Measurements from ENCODE around the gene RBM8A. TPM values are rescaled to one million over a fixed set of nuclear protein-coding genes. Genes with fewer than 3 reads are reported as not detected.
"Not testable (repeated sequence)": the region's sequence is repeated elsewhere in the genome, so short reads cannot be mapped to it uniquely, and the experiment has no call there.

Gene RBM8A
- total and polyA plus RNA-seq, 2 experiments from 2014 or later: 282 to 289 TPM

DNA sequence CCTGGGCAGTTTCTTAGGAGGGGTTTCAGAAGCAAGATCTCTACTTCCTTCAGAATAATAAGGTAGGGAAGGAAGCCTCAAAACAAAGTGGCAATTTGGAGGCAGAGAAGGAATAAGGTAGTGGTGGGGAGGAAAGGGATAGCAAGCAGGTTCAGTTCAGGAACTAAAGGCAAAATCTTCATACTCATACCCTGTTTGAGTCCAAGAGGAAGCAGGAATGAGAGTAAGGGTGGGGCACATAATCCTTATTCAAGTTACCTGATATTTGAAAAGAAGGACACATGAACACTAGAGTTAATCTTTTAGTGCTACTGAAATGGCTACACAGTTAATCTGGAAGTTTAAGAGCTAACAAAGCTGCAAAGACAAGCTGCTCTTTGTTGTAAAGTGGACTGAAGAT, 8.4 kb upstream of the RBM8A start:
- peaks cover 25% of the 10 kb centered on the region for H3K36me3 ChIP-seq
- H3K4me1 ChIP-seq (ENCODE audit: low read depth): peaks cover 4% of the 10 kb centered on the region
- H3K27ac ChIP-seq: no peak overlapping the region
- H3K4me3 ChIP-seq: no peak overlapping the region
- DNase-seq (ENCODE audit: low read depth in 1 of 2, low spot score in 1 of 2): no peak
- TF ChIP-seq, protein P1, sequence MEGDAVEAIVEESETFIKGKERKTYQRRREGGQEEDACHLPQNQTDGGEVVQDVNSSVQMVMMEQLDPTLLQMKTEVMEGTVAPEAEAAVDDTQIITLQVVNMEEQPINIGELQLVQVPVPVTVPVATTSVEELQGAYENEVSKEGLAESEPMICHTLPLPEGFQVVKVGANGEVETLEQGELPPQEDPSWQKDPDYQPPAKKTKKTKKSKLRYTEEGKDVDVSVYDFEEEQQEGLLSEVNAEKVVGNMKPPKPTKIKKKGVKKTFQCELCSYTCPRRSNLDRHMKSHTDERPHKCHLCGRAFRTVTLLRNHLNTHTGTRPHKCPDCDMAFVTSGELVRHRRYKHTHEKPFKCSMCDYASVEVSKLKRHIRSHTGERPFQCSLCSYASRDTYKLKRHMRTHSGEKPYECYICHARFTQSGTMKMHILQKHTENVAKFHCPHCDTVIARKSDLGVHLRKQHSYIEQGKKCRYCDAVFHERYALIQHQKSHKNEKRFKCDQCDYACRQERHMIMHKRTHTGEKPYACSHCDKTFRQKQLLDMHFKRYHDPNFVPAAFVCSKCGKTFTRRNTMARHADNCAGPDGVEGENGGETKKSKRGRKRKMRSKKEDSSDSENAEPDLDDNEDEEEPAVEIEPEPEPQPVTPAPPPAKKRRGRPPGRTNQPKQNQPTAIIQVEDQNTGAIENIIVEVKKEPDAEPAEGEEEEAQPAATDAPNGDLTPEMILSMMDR (IDR thresholded peaks at IDR 0.05; ENCODE audit: low read depth, low read length): no peak
- H3K9me3 ChIP-seq (ENCODE audit: low read depth): no peaks in the 10 kb centered on the region
- no peaks in the 10 kb centered on the region for H3K27me3 ChIP-seq

DNA sequence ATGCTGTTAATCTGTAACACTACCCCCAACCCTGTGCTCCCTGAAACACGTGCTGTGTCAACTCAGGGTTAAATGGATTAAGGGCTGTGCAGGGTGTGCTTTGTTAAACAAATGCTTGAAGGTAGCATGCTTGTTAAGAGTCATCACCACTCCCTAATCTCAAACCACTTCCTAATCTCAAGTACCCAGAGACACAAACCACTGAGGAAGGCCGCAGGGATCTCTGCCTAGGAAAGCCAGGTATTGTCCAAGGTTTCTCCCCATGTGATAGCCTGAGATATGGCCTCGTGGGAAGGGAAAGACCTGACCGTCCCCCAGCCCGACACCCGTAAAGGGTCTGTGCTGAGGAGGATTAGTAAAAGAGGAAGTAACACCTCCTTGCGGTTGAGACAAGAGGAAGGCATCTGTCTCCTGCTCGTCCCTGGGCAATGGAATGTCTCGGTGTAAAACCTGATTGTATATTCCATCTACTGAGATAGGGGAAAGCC, 5.3 kb upstream of the RBM8A start:
- DNase-seq (ENCODE audit: low read depth in 1 of 2, low spot score in 1 of 2); H3K4me3 ChIP-seq; H3K4me1 ChIP-seq (ENCODE audit: low read depth); H3K27me3 ChIP-seq; H3K9me3 ChIP-seq (ENCODE audit: low read depth): not testable (repeated sequence)
- H3K27ac ChIP-seq: peak overlapping the region; percentile 28
- H3K36me3 ChIP-seq: peaks cover 24% of the 10 kb centered on the region

DNA sequence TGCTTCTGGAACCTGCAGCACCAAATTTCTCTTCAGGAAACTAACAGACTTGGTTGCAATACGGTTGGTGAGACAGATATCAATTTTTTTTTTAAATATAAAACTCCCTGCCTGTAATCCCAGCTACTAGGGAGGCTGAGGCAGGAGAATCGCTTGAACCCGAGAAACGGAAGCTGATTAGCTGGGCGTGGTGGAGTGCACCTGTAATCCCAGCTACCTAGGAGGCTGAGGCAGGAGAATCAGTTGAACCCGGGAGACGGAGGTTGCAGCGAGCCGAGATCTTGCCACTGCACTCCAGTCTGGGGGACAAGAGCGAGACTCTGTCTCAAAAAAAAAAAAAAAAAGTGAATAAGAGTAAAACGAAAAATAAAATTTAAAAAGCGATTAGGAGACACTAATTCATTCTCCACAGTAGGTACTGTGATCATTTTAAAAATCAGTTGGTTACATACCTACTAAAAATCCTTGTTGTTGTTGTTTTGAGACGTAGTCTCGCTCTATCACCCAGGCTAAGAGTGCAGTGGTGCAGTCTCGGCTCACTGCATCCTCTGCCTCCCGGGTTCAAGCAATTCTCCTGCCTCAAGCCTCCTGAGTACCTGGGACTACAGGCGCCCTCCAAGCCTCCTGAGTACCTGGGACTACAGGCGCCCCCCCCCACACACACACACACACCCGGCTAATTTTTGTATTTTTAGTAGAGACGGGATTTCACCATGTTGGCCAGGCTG, 796 bp upstream of the RBM8A start:
- H3K27ac ChIP-seq: peak overlapping the region; percentile 86

DNA sequence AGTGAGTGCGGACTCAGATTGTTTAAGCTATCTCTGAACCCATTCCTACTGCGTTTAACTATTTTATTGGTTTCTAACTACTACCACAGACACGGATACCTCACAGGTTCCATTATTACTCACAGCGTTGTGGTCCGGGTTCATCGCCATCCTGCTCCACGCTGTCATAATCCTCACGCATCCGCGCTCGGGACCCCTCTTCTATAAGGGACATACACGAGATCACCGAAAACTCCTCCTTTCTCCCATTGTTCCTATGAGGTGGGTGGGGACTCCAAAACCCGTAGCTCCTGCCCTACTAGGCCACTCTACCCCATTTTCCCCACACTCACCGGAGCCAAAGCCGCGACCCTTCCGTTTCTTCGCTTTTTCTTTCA, 610 bp downstream of the RBM8A start:
- Histone ChIP-seq H3K4me3 (peak overlapping the region; percentile 94), H3K9me3 (ENCODE audit: low read depth) (no peaks in the 10 kb centered on the region), H3K4me1 (ENCODE audit: low read depth) (peaks cover 7% of the 10 kb centered on the region), H3K36me3 (peaks cover 14% of the 10 kb centered on the region), H3K27me3 (no peaks in the 10 kb centered on the region), H3K27ac (peak overlapping the region; percentile 86)
- DNase-seq (ENCODE audit: low read depth in 1 of 2, low spot score in 1 of 2): no peak
- TF ChIP-seq, protein P1 (IDR thresholded peaks at IDR 0.05; ENCODE audit: low read depth, low read length): no peak

More for the DNA sequence above, 796 bp upstream of the RBM8A start:
- TF ChIP-seq, protein P1 (IDR thresholded peaks at IDR 0.05; ENCODE audit: low read depth, low read length): no peak
- DNase-seq (ENCODE audit: low read depth in 1 of 2, low spot score in 1 of 2): no peak
- Histone ChIP-seq H3K4me1 (ENCODE audit: low read depth) (peaks cover 11% of the 10 kb centered on the region), H3K27me3 (no peaks in the 10 kb centered on the region), H3K9me3 (ENCODE audit: low read depth) (no peaks in the 10 kb centered on the region), H3K36me3 (peaks cover 14% of the 10 kb centered on the region), H3K4me3 (peak overlapping the region; percentile 94)

DNA sequence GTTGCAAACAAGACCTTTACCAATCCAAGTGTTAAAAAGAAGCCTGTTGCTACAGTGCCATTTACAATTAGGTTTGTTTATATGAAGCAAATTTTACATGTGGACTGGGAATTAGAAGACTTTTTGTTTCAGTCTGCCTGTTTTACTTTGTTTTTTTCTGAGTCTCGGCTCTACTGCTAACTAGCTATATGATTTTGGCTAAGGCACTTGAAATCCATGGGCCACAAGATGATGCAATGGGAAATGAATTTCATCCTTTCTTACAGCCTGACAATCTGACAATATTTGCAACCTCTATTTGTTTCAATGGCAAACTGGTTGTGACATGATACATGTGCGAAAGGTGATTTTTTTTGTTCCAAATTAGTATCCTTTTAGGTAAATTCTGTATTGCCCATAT, 5.0 kb downstream of the RBM8A start:
- Histone ChIP-seq H3K27me3 (no peaks in the 10 kb centered on the region), H3K4me3 (no peak overlapping the region), H3K27ac (no peak overlapping the region), H3K36me3 (peaks cover 14% of the 10 kb centered on the region), H3K9me3 (ENCODE audit: low read depth) (no peaks in the 10 kb centered on the region), H3K4me1 (ENCODE audit: low read depth) (peaks cover 8% of the 10 kb centered on the region)
- peak in 1 of 2 donors; percentile 65 for DNase-seq (ENCODE audit: low read depth in 1 of 2, low spot score in 1 of 2)
- TF ChIP-seq, protein P1 (IDR thresholded peaks at IDR 0.05; ENCODE audit: low read depth, low read length): no peak

DNA sequence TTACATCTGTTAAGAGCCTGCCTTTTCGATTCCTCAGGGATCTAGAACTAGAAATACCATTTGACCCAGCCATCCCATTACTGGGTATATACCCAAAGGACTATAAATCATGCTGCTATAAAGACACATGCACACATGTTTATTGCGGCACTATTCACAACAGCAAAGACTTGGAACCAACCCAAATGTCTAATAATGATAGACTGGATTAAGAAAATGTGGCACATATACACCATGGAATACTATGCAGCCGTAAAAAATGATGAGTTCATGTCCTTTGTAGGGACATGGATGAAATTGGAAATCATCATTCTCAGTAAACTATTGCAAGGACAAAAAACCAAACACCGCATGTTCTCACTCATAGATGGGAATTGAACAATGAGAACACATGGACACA, 7.0 kb downstream of the RBM8A start:
- H3K27ac ChIP-seq; H3K27me3 ChIP-seq; H3K4me3 ChIP-seq; H3K4me1 ChIP-seq (ENCODE audit: low read depth); DNase-seq (ENCODE audit: low read depth in 1 of 2, low spot score in 1 of 2); H3K9me3 ChIP-seq (ENCODE audit: low read depth): not testable (repeated sequence)
- H3K36me3 ChIP-seq: peaks cover 19% of the 10 kb centered on the region

Measured in cardiac muscle cell (in vitro differentiated cells and primary cell).